COLO668 (cell line): ENCODE measurements around the gene LRP3.

Source experiments
- DNase-seq: peaks from one replicate; lab custom pipeline; 2025; ENCODE audit not compliant: unreplicated experiment; lab: John Stamatoyannopoulos, UW

LRP3 gene

GRCh38 chr19:33251076-33251475 is 56.9 kb downstream of the LRP3 start:
- DNase-seq, result no peak

- no peak for DNase-seq
These were observed 57.5 kb downstream of the LRP3 start for GRCh38 chr19:33251526-33252090.

GRCh38 chr19:33252418-33252962 is 58.4 kb downstream of the LRP3 start:
- no peak for DNase-seq

- no peak for DNase-seq
These were observed 58.8 kb downstream of the LRP3 start for GRCh38 chr19:33252971-33253370.

- DNase-seq, result no peak
These were observed 60.2 kb downstream of the LRP3 start for GRCh38 chr19:33254245-33254824.

GRCh38 chr19:33255781-33256180 is 61.7 kb downstream of the LRP3 start:
- DNase-seq, result no peak

- no peak for DNase-seq
These were observed 62.1 kb downstream of the LRP3 start for GRCh38 chr19:33256261-33256660.

- DNase-seq, result no peak
These were observed 63.7 kb downstream of the LRP3 start for GRCh38 chr19:33257828-33258227.
